Psoas muscle (tissue), 8 donors: ENCODE measurements around the gene CLSTN2. TPM values are rescaled to one million over a fixed set of nuclear protein-coding genes. Genes with fewer than 3 reads are reported as not detected.

Experiments used
- ATAC-seq, 4 donors: fragments of 200-7000 bp; cut with Tn5 transposase; one replicate each; pipeline ENCODE4 v1.9.1; 2020; ENCODE audit warnings: moderate library complexity in 3 of 4, mild to moderate bottlenecking in 2 of 4
- DNase-seq, 2 donors: peaks; one replicate each; pipeline ENCODE4 v3.0.0-alpha.2; 2020
- H3K27ac ChIP-seq: fragments of 200-600 bp; one replicate; pipeline ENCODE4 v1.8.0; 2022
- H3K27me3 ChIP-seq, 3 donors: fragments of 200-600 bp in 1 of 3; one replicate each; pipeline versions ENCODE4 v1.6.1 to v1.8.0; 2013 to 2022; ENCODE audit warnings: low read length in 2 of 3, mild to moderate bottlenecking in 2 of 3, moderate library complexity in 1 of 3; ENCODE audit not compliant: insufficient read depth in 3 of 3
- H3K36me3 ChIP-seq, 2 donors: fragments of 200-600 bp in 1 of 2; one replicate each; pipeline versions ENCODE4 v1.6.1 to v1.8.0; 2013 to 2022; ENCODE audit warnings: low read depth in 1 of 2, mild to moderate bottlenecking in 1 of 2, moderate library complexity in 1 of 2; ENCODE audit not compliant: insufficient read depth in 1 of 2
- H3K4me1 ChIP-seq: fragments of 200-600 bp; one replicate; pipeline ENCODE4 v1.8.0; 2022
- H3K4me3 ChIP-seq: fragments of 200-600 bp; one replicate; pipeline ENCODE4 v1.8.0; 2022; ENCODE audit warnings: mild to moderate bottlenecking
- H3K9me3 ChIP-seq: fragments of 200-600 bp; one replicate; pipeline ENCODE4 v1.8.0; 2022
- WGBS, 3 donors: extraction: QIAGEN DNeasy Blood & Tissue Kit; methylation state at CpG; one replicate each; pipeline versions ENCODE4 v1.1.6 to v1.1.7; 2013; 5-methylcytosine and 5-hydroxymethylcytosine counted together
- intact Hi-C, 2 donors: fragments of 100-400 bp; cut with DNase I; formaldehyde crosslinking; loops; one replicate each; pipeline versions ENCODE4 v1.11.0 to v1.14.2; 2022
- polyA plus RNA-seq, 3 donors: library from polyadenylated mRNA; stranded (reverse); fragments of 200-250 nt; gene quantifications; one replicate each; pipeline ENCODE4 v1.2.3, GENCODE V29; 2013
- total RNA-seq, 4 donors: library from RNA; stranded (reverse); fragmentation: NEBNext Ultra II Directional in 2 of 4; extraction: Animal tissue kit (Norgen Biotek cat#: 25700) in 2 of 4; gene quantifications; one replicate each; pipeline versions ENCODE4 v1.2.1 to v1.2.4, GENCODE V29; 2021 to 2023
- TF ChIP-seq, protein P1 (sequence below): fragments of 200-600 bp; IDR thresholded peaks from one replicate; pipeline ENCODE4 v1.8.0; 2022; ENCODE audit warnings: antibody characterized with exemption
- donor health status: healthy with polysubstance abuse.
- donor health status: DM: no; HTN: no; CAD: no; lungs with moderate emphysema.
- donor health status: Bipolar disorder and iron deficiency.
- donor health status: healthy.
- donor health status: DM: yes; HTN: yes; CAD: no.
- donor health status: DM: no; HTN: no; CAD: no.
- donor health status: DM: no; HTN: no; CAD: no.
- donor health status: DM: yes; HTN: yes; CAD: no.

The CLSTN2 gene
- total and polyA plus RNA-seq, 7 donors: 0.24 to 5.0 (median 1.5) TPM

DNA sequence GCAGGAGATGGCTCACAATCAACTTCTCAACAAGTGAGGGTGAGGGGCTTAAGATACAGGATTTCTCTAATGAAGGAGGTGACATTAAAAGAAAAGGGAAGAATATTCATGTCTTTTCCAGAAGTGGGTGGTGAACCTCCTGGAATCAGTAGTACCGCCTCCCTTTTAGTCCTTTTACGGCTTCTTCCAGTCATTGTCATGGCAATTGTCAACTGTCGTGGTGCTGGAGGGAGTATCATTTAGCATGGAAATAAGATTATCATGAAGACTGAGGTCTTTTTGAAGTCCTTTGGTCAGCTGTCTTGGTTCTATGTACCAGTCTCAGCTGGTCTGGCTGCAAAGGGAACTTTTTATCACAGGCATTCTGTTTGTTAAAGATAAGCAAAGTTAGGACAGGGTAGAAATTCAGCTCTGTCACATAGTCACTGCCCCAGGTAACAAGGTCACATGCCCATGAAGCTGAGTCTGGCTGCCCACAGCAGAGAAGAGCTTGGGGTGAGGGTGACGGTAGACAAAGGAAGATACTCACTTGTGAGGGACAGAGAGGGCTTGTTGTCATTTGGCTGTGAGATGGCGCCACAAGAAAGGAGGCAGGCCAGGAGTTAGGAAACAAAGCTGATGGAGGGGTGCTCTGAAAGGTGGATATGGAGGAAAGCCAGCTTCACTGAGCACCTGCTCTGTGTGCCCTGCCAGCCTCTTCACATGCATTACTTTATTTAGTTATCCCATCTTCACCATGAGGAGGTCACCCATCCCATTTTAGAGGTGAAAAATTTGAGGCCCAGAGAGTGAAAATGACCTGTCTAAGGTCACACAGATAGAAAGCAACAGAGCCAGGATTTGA lies 514.6 kb downstream of the CLSTN2 start:
- DNase-seq (no peak), ATAC-seq (no peak)
- H3K27me3 ChIP-seq: peaks cover 0 to 2% (median 0%) of the 10 kb centered on the region in 3 donors
- 78 to 84% (median 80%) methylated on average over 5 of the region's 5 CpGs for WGBS, 3 donors
- TF ChIP-seq, protein P1, sequence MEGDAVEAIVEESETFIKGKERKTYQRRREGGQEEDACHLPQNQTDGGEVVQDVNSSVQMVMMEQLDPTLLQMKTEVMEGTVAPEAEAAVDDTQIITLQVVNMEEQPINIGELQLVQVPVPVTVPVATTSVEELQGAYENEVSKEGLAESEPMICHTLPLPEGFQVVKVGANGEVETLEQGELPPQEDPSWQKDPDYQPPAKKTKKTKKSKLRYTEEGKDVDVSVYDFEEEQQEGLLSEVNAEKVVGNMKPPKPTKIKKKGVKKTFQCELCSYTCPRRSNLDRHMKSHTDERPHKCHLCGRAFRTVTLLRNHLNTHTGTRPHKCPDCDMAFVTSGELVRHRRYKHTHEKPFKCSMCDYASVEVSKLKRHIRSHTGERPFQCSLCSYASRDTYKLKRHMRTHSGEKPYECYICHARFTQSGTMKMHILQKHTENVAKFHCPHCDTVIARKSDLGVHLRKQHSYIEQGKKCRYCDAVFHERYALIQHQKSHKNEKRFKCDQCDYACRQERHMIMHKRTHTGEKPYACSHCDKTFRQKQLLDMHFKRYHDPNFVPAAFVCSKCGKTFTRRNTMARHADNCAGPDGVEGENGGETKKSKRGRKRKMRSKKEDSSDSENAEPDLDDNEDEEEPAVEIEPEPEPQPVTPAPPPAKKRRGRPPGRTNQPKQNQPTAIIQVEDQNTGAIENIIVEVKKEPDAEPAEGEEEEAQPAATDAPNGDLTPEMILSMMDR: no peak
- no peaks in the 10 kb centered on the region for H3K4me1 ChIP-seq
- no peak overlapping the region for H3K27ac ChIP-seq
- H3K4me3 ChIP-seq: no peak overlapping the region
- intact Hi-C loops: no loop called here
- no peaks in the 10 kb centered on the region for H3K9me3 ChIP-seq
- H3K36me3 ChIP-seq: no peaks in the 10 kb centered on the region

- H3K9me3 ChIP-seq: no peaks in the 10 kb centered on the region
- no peak overlapping the region for H3K4me3 ChIP-seq
- H3K36me3 ChIP-seq: no peaks in the 10 kb centered on the region
- TF ChIP-seq, protein P1: no peak
- no peak for ATAC-seq
- intact Hi-C loops: no loop called here
- H3K4me1 ChIP-seq: no peaks in the 10 kb centered on the region
- 91 to 99% (median 97%) methylated on average over 2 of the region's 2 CpGs for WGBS, 3 donors
- H3K27me3 ChIP-seq: no peaks in the 10 kb centered on the region
- no peak for DNase-seq
- no peak overlapping the region for H3K27ac ChIP-seq
Measured at GRCh38 chr3:140453750-140454149, 518.8 kb downstream of the CLSTN2 start.

GRCh38 chr3:140455521-140456214 lies 520.7 kb downstream of the CLSTN2 start:
- no peak for DNase-seq
- Histone ChIP-seq H3K27ac (no peak overlapping the region), H3K4me3 (no peak overlapping the region), H3K27me3 (no peaks in the 10 kb centered on the region), H3K36me3 (no peaks in the 10 kb centered on the region), H3K9me3 (no peaks in the 10 kb centered on the region), H3K4me1 (no peaks in the 10 kb centered on the region)
- intact Hi-C loops: no loop called here
- ATAC-seq: no peak
- TF ChIP-seq, protein P1: no peak
- WGBS, 3 donors: 60 to 66% (median 61%) methylated on average over 5 of the region's 5 CpGs

- no peak overlapping the region for H3K4me3 ChIP-seq
- no peak overlapping the region for H3K27ac ChIP-seq
- no peaks in the 10 kb centered on the region for H3K36me3 ChIP-seq
- TF ChIP-seq, protein P1: no peak
- DNase-seq: no peak
- no peaks in the 10 kb centered on the region for H3K4me1 ChIP-seq
- ATAC-seq: no peak
- H3K9me3 ChIP-seq: no peaks in the 10 kb centered on the region
- no peaks in the 10 kb centered on the region for H3K27me3 ChIP-seq
- WGBS, 3 donors: 90 to 97% (median 94%) methylated on average over 3 of the region's 3 CpGs
- intact Hi-C loops: no loop called here
Measured at GRCh38 chr3:140456974-140457373, 522.0 kb downstream of the CLSTN2 start.
